NCI-H748 (cell line): Measurements from ENCODE around the gene SLC26A11.
A peak's percentile ranks its signal among the peaks of the same experiment; 100 is the strongest.

Source experiments
- DNase-seq: peaks from one replicate; lab custom pipeline; 2025; ENCODE audit not compliant: unreplicated experiment; lab: John Stamatoyannopoulos, UW

Gene SLC26A11

GRCh38 chr17:80216473-80217456 lies 3.5 kb upstream of the SLC26A11 start:
- DNase-seq, result no peak

- DNase-seq, result no peak
These were observed 2.4 kb upstream of the SLC26A11 start for GRCh38 chr17:80217703-80218362.

DNA sequence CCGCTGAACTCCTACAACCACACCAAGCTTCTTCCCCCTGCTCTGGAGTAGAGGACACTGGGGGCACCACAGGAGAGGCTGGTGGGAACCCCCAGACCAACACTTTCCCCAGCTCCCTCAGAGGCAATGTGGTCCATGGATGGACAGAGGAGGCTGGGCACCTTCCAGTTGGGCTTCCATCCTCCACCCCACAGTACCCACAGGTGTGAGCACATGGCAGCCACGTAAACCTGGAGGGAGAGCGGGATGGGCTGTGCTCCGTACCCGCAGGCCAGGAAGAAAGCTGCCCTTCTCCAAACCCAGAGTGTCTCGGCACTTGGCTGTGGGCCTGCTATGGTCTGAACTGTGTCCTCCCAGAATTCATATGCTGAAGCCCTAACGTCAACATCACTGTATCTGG lies 1.8 kb upstream of the SLC26A11 start:
- no peak for DNase-seq

DNA sequence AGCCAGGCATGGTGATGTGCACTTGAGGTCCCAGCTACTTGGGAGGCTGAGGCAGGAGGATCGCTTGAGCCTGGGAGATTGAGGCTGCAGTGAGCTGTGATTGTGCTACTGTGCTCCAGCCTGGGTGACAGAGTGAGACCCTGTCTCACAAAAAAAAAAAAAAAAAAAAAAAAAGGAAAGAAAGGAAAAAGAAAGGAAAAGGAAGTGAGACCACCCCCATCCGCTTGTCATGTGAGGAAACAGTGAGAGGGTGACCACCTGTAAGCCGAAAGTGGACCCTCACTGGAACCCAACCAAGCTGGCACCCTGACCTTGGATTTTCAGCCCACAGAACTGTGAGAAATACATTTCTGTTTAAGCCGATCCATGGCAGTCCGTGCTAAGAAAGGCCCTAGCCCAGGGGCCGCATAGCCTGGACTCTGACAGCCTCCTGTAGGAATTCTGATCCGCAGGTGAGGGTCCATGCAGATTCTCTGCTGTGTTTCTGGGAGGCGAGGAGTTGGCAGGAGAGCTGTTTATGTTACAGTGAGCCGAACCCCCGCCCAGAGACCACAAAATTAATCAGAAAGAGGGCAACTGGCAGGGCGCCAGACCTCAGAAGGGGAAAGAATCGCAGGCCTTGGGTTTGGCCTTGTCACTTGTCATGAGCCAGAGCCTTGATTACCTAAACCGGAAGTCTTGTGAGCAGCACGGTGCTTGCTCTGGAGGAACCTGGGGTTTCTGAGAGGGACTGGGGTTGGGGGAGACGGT lies 1.0 kb upstream of the SLC26A11 start:
- peak; percentile 50 for DNase-seq

- DNase-seq, result no peak
These were observed 519 bp upstream of the SLC26A11 start for GRCh38 chr17:80219763-80220053.

DNA sequence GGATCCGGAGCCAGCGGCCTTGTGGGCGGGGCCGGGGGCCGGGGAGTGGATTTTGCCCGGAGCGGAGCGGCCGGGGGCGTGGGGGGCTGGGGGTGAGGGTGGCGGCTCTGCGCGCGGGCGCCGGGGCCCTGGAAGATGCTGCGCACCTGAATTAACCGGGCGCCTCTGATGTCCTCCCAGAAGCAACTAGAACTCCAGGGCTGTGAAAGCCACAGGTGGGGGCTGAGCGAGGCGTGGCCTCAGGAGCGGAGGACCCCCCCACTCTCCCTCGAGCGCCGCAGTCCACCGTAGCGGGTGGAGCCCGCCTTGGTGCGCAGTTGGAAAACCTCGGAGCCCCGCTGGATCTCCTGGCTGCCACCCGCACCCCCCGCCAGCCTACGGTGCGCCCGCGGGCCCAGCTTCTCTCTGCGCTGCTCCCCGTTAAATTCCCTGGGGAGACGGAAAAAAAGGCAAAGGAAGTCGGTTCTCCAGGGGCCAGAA lies 549 bp downstream of the SLC26A11 start:
- peak; percentile 47 for DNase-seq

- no peak for DNase-seq
These were observed 1.3 kb downstream of the SLC26A11 start for GRCh38 chr17:80221351-80222105.

GRCh38 chr17:80222376-80223141 lies 2.3 kb downstream of the SLC26A11 start:
- no peak for DNase-seq

GRCh38 chr17:80223142-80223815 lies 3.1 kb downstream of the SLC26A11 start:
- DNase-seq, result no peak

DNA sequence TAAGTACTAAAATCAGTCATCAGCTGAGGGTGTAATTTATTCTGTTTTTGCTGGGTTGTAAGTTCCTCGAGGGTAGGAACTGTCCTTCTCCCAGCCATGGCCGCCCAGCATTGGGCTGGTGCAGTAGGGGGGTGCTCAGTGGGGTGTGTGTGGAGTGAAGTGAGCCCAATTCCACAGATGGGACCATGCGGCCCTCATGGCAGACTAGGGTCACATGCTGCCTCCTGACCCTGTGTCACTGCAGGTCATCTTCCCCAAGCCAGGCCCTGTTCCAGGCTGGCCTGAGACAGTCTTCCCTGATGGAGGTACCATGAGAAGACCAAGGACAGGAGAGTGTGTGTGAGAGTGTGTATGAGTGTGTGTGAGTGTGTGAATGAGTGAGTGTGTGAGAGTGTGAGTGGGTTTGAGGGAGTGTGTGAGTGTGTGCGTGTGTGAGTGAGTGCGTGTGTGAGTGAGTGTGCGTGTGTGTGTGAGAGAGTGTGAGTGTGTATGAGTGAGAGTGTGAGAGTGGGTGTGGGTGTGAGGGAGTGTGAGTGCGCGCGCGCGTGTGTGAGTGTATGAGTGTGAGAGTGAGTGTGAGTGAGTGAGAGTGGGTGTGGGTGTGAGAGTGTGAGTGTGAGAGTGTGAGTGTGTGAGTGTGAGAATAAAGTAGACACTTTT lies 3.7 kb downstream of the SLC26A11 start:
- no peak for DNase-seq

DNA sequence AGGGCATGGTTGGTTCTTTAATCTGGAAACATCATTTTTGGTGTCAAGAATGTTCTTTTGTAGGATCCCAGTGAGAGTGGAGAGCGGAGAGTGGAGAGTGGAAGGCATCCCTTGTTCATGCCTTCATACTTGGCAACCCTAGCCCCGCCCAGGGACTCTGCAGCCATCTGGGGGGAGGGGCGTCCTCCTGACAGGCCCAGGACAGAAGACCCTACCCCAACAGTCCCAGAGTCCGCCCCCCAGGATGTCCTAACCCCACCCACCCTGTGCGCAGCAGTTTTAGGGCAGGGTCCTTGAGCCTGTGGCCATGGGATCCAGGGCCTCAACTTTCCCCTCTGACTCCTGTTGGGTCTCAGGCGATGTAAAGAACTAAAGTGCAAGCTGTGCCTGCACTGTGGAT lies 4.5 kb downstream of the SLC26A11 start:
- DNase-seq, result no peak

- no peak for DNase-seq
These were observed 5.0 kb downstream of the SLC26A11 start for GRCh38 chr17:80225230-80225629.

- DNase-seq, result no peak
These were observed 6.9 kb downstream of the SLC26A11 start for GRCh38 chr17:80227156-80227555.

GRCh38 chr17:80227666-80228065 lies 7.4 kb downstream of the SLC26A11 start:
- DNase-seq, result no peak

GRCh38 chr17:80228477-80228876 lies 8.2 kb downstream of the SLC26A11 start:
- no peak for DNase-seq

DNA sequence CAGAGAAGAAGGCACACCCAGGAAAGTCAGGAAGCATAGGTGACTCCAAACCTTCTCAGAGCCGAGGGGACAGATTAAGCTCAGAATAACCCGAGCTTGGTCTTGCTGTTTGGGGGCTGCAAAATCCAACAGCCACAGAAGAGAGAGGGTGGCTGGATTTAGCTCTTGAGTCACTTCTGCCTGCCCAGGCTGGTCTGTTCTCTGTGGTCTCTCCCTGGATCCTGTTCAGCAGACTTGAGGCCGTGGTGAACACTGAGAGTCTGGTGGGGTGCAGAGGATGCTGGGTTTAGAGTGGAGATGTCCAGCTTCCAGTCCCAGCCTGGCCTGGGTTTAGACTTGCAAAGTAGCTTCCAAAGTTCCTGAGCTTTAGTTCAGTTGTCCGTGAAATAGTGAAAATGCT lies 8.8 kb downstream of the SLC26A11 start:
- no peak for DNase-seq

GRCh38 chr17:80232438-80232837 lies 12.2 kb downstream of the SLC26A11 start:
- no peak for DNase-seq

DNA sequence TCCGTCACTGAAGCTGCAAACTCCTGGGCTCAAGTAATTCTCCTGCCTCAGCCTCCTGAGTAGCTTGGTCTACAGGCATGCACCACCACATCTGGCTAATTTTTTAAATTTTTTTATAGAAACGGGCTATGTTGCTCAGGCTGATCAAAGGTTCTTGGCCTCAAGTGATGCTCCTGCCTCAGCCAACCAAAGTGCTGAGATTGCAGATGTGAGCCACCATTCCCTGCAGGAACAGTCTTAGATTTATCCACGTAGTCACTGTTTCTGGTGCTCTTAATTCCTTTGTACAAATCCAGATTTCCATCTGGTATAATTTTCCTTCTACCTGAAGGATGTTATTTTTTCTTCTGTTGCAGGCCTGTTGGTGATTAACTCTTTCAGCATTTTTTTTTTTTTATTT lies 13.0 kb downstream of the SLC26A11 start:
- DNase-seq, result no peak

- DNase-seq, result no peak
These were observed 16.7 kb downstream of the SLC26A11 start for GRCh38 chr17:80236911-80237310.
